Measurements from ENCODE around the gene TARS2. TPM values are rescaled to one million over a fixed set of nuclear protein-coding genes. Genes with fewer than 3 reads are reported as not detected.

The TARS2 gene
- polyA plus RNA-seq, 3 donors = 12.0 to 14.7 (median 14.6) TPM

DNA sequence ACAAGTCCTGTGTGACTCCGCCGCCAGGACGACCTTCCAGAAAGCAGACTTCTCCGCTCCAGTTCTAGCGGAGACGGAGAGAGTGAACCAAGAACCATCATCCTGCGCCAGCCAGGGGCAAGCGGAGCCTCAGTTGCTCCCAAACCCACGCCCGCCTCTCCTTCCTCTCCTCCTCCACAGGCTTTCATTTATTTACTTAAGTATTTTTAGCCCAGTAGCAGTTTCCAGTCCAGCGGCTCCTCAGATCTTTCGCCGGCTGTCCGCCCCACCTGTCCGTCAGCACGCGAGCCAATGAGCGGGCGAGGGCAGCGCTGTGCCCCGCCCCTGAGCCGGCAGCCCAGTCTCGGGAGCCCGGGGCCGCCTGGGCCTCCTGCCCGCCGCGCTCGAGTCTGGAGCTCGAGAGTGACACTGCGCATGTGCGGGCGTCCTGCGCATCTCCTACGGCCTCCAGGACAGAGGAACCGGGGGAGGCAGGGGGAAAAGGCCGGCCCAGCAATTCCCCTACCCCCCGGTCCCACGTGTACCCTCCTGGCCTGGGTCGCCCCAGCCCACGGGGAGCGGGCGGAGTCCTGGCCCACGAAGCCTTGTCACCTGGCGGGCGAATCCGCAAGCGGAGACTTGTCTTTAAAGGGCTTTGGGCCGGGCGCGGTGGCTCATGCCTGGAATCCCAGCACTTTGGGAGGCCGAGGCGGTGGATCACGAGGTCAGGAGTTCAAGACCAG is 28.3 kb downstream of the TARS2 start, which contains the start of gene FALEC:
TSS of gene FALEC (plus strand) at position 425 of the 722 bp plus-strand sequence.
- TF ChIP-seq, protein P1, sequence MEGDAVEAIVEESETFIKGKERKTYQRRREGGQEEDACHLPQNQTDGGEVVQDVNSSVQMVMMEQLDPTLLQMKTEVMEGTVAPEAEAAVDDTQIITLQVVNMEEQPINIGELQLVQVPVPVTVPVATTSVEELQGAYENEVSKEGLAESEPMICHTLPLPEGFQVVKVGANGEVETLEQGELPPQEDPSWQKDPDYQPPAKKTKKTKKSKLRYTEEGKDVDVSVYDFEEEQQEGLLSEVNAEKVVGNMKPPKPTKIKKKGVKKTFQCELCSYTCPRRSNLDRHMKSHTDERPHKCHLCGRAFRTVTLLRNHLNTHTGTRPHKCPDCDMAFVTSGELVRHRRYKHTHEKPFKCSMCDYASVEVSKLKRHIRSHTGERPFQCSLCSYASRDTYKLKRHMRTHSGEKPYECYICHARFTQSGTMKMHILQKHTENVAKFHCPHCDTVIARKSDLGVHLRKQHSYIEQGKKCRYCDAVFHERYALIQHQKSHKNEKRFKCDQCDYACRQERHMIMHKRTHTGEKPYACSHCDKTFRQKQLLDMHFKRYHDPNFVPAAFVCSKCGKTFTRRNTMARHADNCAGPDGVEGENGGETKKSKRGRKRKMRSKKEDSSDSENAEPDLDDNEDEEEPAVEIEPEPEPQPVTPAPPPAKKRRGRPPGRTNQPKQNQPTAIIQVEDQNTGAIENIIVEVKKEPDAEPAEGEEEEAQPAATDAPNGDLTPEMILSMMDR (IDR thresholded peaks at IDR 0.05) = no peak
- peaks cover 0 to 5% of the 10 kb centered on the region in 2 donors for H3K27me3 ChIP-seq (ENCODE audit: control insufficient read depth in 2 of 2, insufficient read depth in 2 of 2, low read length in 2 of 2)
- under 1% methylated on average over 47 of the region's 54 CpGs for WGBS (ENCODE audit: insufficient coverage)
- peaks cover 14 to 17% of the 10 kb centered on the region in 2 donors for H3K4me1 ChIP-seq (ENCODE audit: control insufficient read depth in 1 of 2, insufficient read depth in 2 of 2, low read length in 2 of 2)
- H3K27ac Mint-ChIP-seq = peak within 1 kb of the TSS; percentile 8 to 87 (median 57)
- no peak within 1 kb of the TSS for H3K27ac ChIP-seq (ENCODE audit: low read depth in 1 of 2, low read length in 2 of 2)
- peak; percentile 93 to 97 (median 95) for DNase-seq
- no peaks in the 10 kb centered on the region for H3K9me3 Mint-ChIP-seq
- H3K36me3 ChIP-seq (replicated peaks in 1 of 2; ENCODE audit: control insufficient read depth in 1 of 2, insufficient read depth in 2 of 2, low read length in 2 of 2) = no peaks in the 10 kb centered on the region
- H3K36me3 Mint-ChIP-seq = peaks cover 7% of the 10 kb centered on the region in 2 donors
- peak within 1 kb of the TSS; percentile 87 for H2AFZ ChIP-seq (ENCODE audit: insufficient read depth, low read depth, low read length, poor library complexity, severe bottlenecking)
- peak within 1 kb of the TSS; percentile 77 for H3K4me2 ChIP-seq (replicated peaks; ENCODE audit: extremely low read depth, low read length, poor library complexity, severe bottlenecking)
- H4K20me1 ChIP-seq (ENCODE audit: insufficient read depth, low read length) = no peaks in the 10 kb centered on the region
- H3K4me1 Mint-ChIP-seq = peaks cover 19% of the 10 kb centered on the region
- H3K27me3 Mint-ChIP-seq (ENCODE audit: low read depth in 3 of 3) = peaks cover 2 to 12% (median 8%) of the 10 kb centered on the region in 3 donors
- H3K9me3 ChIP-seq (replicated peaks in 1 of 2; ENCODE audit: control insufficient read depth in 1 of 2, insufficient read depth in 1 of 2, low read length in 2 of 2) = no peaks in the 10 kb centered on the region
- no peaks in the 10 kb centered on the region for H3K79me2 ChIP-seq (ENCODE audit: insufficient read depth, low read length)
- peak within 1 kb of the TSS; percentile 94 for H3K4me3 Mint-ChIP-seq
- intact Hi-C loops (cut with micrococcal nuclease) = no loop called here
- peak within 1 kb of the TSS; percentile 51 to 76 (median 68) for H3K4me3 ChIP-seq (replicated peaks in 1 of 3; ENCODE audit: low read depth in 2 of 3, low read length in 3 of 3)
- H3K9ac ChIP-seq (ENCODE audit: insufficient read depth, low read length, poor library complexity, severe bottlenecking) = peak within 1 kb of the TSS; percentile 50

DNA sequence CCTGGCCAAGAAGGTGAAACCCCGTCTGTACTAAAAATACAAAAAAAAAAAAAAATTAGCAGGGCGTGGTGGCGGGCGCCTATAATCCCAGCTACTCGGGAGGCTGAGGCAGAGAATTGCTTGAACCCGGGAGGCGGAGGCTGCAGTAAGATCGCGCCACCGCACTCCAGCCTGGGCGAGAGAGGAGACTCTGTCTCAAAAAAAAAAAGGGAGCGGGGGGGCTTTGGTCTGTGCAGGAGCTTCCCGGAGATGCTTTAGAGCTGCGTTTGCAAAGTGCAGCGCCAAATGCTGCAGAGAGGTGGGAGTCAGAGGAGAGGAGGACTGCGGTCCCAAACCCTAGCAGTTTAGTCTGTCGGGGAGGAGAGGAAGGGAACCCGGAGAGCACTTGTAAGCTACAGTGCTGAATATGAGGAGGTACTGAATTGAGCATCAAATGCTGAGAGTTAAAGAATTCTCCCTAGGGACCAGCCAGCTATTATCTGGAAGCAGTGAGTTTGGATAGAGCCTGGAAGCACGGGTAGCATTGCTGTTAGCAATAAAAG is 28.9 kb downstream of the TARS2 start:
- Histone ChIP-seq H3K79me2 (ENCODE audit: insufficient read depth, low read length) (no peaks in the 10 kb centered on the region), H3K9me3 (replicated peaks in 1 of 2; ENCODE audit: control insufficient read depth in 1 of 2, insufficient read depth in 1 of 2, low read length in 2 of 2) (no peaks in the 10 kb centered on the region), H3K4me2 (replicated peaks; ENCODE audit: extremely low read depth, low read length, poor library complexity, severe bottlenecking) (peak overlapping the region; percentile 77), H3K4me1 (ENCODE audit: control insufficient read depth in 1 of 2, insufficient read depth in 2 of 2, low read length in 2 of 2) (peaks cover 14 to 17% of the 10 kb centered on the region in 2 donors), H2AFZ (ENCODE audit: insufficient read depth, low read depth, low read length, poor library complexity, severe bottlenecking) (peak overlapping the region; percentile 87), H3K27ac (ENCODE audit: low read depth in 1 of 2, low read length in 2 of 2) (no peak overlapping the region), H4K20me1 (ENCODE audit: insufficient read depth, low read length) (no peaks in the 10 kb centered on the region), H3K27me3 (ENCODE audit: control insufficient read depth in 2 of 2, insufficient read depth in 2 of 2, low read length in 2 of 2) (peaks cover 0 to 5% of the 10 kb centered on the region in 2 donors), H3K36me3 (replicated peaks in 1 of 2; ENCODE audit: control insufficient read depth in 1 of 2, insufficient read depth in 2 of 2, low read length in 2 of 2) (no peaks in the 10 kb centered on the region), H3K4me3 (replicated peaks in 1 of 3; ENCODE audit: low read depth in 2 of 3, low read length in 3 of 3) (peak overlapping the region; percentile 51 to 76 (median 68)), H3K9ac (ENCODE audit: insufficient read depth, low read length, poor library complexity, severe bottlenecking) (peak overlapping the region; percentile 50)
- intact Hi-C loops (cut with micrococcal nuclease) = no loop called here
- Mint-ChIP-seq H3K27me3 (ENCODE audit: low read depth in 3 of 3) (peaks cover 2 to 12% (median 8%) of the 10 kb centered on the region in 3 donors), H3K27ac (peak overlapping the region in 4 of 7 donors; percentile 13 to 79 (median 65)), H3K4me3 (peak overlapping the region; percentile 94), H3K4me1 (peaks cover 19% of the 10 kb centered on the region), H3K9me3 (no peaks in the 10 kb centered on the region), H3K36me3 (peaks cover 5 to 7% of the 10 kb centered on the region in 2 donors)
- WGBS (ENCODE audit: insufficient coverage) = 0% methylated on average over 17 of the region's 19 CpGs
- DNase-seq = no peak
- TF ChIP-seq, protein P1 (IDR thresholded peaks at IDR 0.05) = no peak

Data from CD14-positive monocyte (primary cell).